HCT116 (cell line): Measurements from ENCODE around the gene NEURL3. TPM values are rescaled to one million over a fixed set of nuclear protein-coding genes. Genes with fewer than 3 reads are reported as not detected.

Source experiments
- ATAC-seq: fragments of 200-7000 bp; cut with Tn5 transposase; 2 replicates; pipeline ENCODE4 v1.9.1; 2020; ENCODE audit warnings: mild to moderate bottlenecking, moderate library complexity
- BruUV-seq: library from RNA; stranded (reverse); fragments of 400-500 nt; replicated peaks from 2 replicates; lab custom pipeline; 2021; lab: Mats Ljungman, UMichigan
- CTCF ChIA-PET: fragments of 300-600 bp; sonication (Branson Sonifier 250); formaldehyde crosslinking; loops from one replicate; lab custom pipeline; 2021; ENCODE audit warnings: antibody characterized with exemption; lab: Charles Lee
- POLR2A ChIA-PET: fragments of 300-600, 350-600 bp; sonication (Branson Sonifier 250); formaldehyde crosslinking; loops from one replicate; lab custom pipeline; 2021; ENCODE audit warnings: antibody characterized with exemption; lab: Charles Lee
- RAD21 ChIA-PET, 2 experiments: fragments of 300-600 bp; sonication (Branson Sonifier 250); formaldehyde crosslinking; loops; one replicate each; lab custom pipeline; 2023; ENCODE audit warnings: low total read pairs in 2 of 2; ENCODE audit not compliant: uncharacterized antibody in 2 of 2, unreplicated experiment in 2 of 2, low non-redundant PET in 1 of 2; lab: Charles Lee
- DNase-seq: peaks from one replicate; pipeline ENCODE4 v3.0.0-alpha.2; 2010; ENCODE audit warnings: low read depth, low spot score
- H2AFZ ChIP-seq: fragments of 200-600 bp; shearing (Covaris generic), sonication (generic); 2 replicates; pipeline ENCODE4 v1.6.1; 2017; ENCODE audit warnings: low read depth, mixed run types, mixed read lengths, antibody characterized with exemption, low read length; ENCODE audit not compliant: poor library complexity, severe bottlenecking
- H3K27ac ChIP-seq: 2 replicates; pipeline ENCODE4 v1.5.1; 2012; ENCODE audit warnings: low read depth, low read length
- H3K27me3 ChIP-seq: fragments of 200-600 bp; sonication (generic); 2 replicates; pipeline ENCODE4 v1.6.1; 2016; ENCODE audit warnings: mixed run types, low read length, mixed read lengths; ENCODE audit not compliant: insufficient read depth
- H3K36me3 ChIP-seq, 2 experiments: fragments of 200-500 bp in 1 of 2; fragments of 200-600 bp in 1 of 2; sonication (Bioruptor generic) in 1 of 2; sonication (generic) in 1 of 2; 2 replicates each; pipeline versions ENCODE4 v1.5.1 to v1.6.1; 2014 to 2016; ENCODE audit warnings: low read length in 2 of 2, inconsistent platforms in 1 of 2, mixed read lengths in 1 of 2, mixed run types in 1 of 2; ENCODE audit not compliant: insufficient read depth in 2 of 2, control insufficient read depth in 1 of 2
- H3K4me1 ChIP-seq, 2 experiments: fragments of 200-600 bp in 1 of 2; sonication (generic) in 1 of 2; 2 replicates each; pipeline versions ENCODE4 v1.5.1 to v1.6.1; 2012 to 2017; ENCODE audit warnings: low read length in 2 of 2, inconsistent platforms in 1 of 2, mild to moderate bottlenecking in 1 of 2, mixed read lengths in 1 of 2, mixed run types in 1 of 2, moderate library complexity in 1 of 2; ENCODE audit not compliant: insufficient read depth in 2 of 2, control insufficient read depth in 1 of 2
- H3K4me2 ChIP-seq: fragments of 200-600 bp; sonication (generic); 2 replicates; pipeline ENCODE4 v1.6.1; 2017; ENCODE audit warnings: mixed run types, low read length, mixed read lengths
- H3K4me3 ChIP-seq, 2 experiments: fragments of 200-600 bp in 1 of 2; sonication (generic) in 1 of 2; replicated peaks in 1 of 2; 2 replicates each; pipeline ENCODE4 v1.5.1; 2011 to 2016; ENCODE audit warnings: low read length in 2 of 2, control low read depth in 1 of 2, low read depth in 1 of 2, mild to moderate bottlenecking in 1 of 2, mixed read lengths in 1 of 2, mixed run types in 1 of 2
- H3K79me2 ChIP-seq: fragments of 200-600 bp; sonication (generic); 2 replicates; pipeline ENCODE4 v1.6.1; 2017; ENCODE audit warnings: mild to moderate bottlenecking, mixed run types, low read length, moderate library complexity, mixed read lengths; ENCODE audit not compliant: insufficient read depth
- H3K9ac ChIP-seq: fragments of 200-600 bp; sonication (generic); 2 replicates; pipeline ENCODE4 v1.6.1; 2016; ENCODE audit warnings: low read length, mixed read lengths
- H3K9me2 ChIP-seq: fragments of 200-600 bp; sonication (generic), shearing (Covaris generic); 2 replicates; pipeline ENCODE4 v1.6.1; 2017; ENCODE audit warnings: mixed run types, mild to moderate bottlenecking, moderate library complexity; ENCODE audit not compliant: insufficient read depth
- H3K9me3 ChIP-seq, 2 experiments: fragments of 200-500 bp in 1 of 2; fragments of 200-600 bp in 1 of 2; sonication (Bioruptor generic) in 1 of 2; sonication (generic) in 1 of 2; 2 replicates each; pipeline ENCODE4 v1.6.1; 2014 to 2017; ENCODE audit warnings: low read length in 2 of 2, mixed read lengths in 2 of 2, inconsistent platforms in 1 of 2, low read depth in 1 of 2, mild to moderate bottlenecking in 1 of 2, mixed run types in 1 of 2, moderate library complexity in 1 of 2; ENCODE audit not compliant: control insufficient read depth in 1 of 2, insufficient read depth in 1 of 2
- H4K20me1 ChIP-seq: fragments of 200-600 bp; sonication (generic), shearing (Covaris generic); 2 replicates; pipeline ENCODE4 v1.6.1; 2017; ENCODE audit warnings: mixed run types, mild to moderate bottlenecking, moderate library complexity; ENCODE audit not compliant: insufficient read depth
- ATF3 ChIP-seq: IDR thresholded peaks from 2 replicates; pipeline ENCODE4 v1.6.1; 2012
- EZH2 ChIP-seq: fragments of 200-600 bp; sonication (generic); IDR thresholded peaks from 2 replicates; pipeline ENCODE4 v1.6.1; 2017; ENCODE audit warnings: antibody characterized with exemption, mixed run types
- FOSL1 ChIP-seq: IDR thresholded peaks from 2 replicates; pipeline ENCODE4 v1.6.1; 2012; ENCODE audit warnings: low read depth
- MAX ChIP-seq: IDR thresholded peaks from 2 replicates; pipeline ENCODE4 v1.6.1; 2012
- POLR2AphosphoS5 ChIP-seq: IDR thresholded peaks from 2 replicates; pipeline ENCODE4 v1.6.1; 2011; ENCODE audit warnings: mild to moderate bottlenecking, low read depth, low read length, moderate library complexity
- REST ChIP-seq: IDR thresholded peaks from 2 replicates; pipeline ENCODE4 v1.6.1; 2012; ENCODE audit warnings: low read depth
- SRF ChIP-seq: IDR thresholded peaks from 2 replicates; pipeline ENCODE4 v1.6.1; 2012; ENCODE audit warnings: low read depth
- YY1 ChIP-seq: IDR thresholded peaks from 2 replicates; pipeline ENCODE4 v1.6.1; 2011; ENCODE audit warnings: low read length, low read depth, moderate library complexity, mild to moderate bottlenecking; ENCODE audit not compliant: insufficient replicate concordance; ENCODE audit errors: extremely low read depth
- ZBTB33 ChIP-seq: IDR thresholded peaks from 2 replicates; pipeline ENCODE4 v1.6.1; 2011; ENCODE audit warnings: mild to moderate bottlenecking, low read length, moderate library complexity; ENCODE audit not compliant: insufficient replicate concordance; ENCODE audit errors: extremely low read depth
- intact Hi-C: fragments of 100-400 bp; cut with micrococcal nuclease; formaldehyde crosslinking; loops from 2 replicates; pipeline ENCODE4 v1.10.0; 2022
- total RNA-seq: library from RNA; stranded (reverse); gene quantifications from one replicate; pipeline ENCODE4 v1.2.1, GENCODE V29; 2021; ENCODE audit not compliant: unreplicated experiment

NEURL3 gene
- total RNA-seq, 1 experiment from 2014 or later, result not detected

- ChIA-PET POLR2A (interaction anchor here (1.8 kb wide), 1 partner anchor 102 kb away, joined by 6 read pairs; no protein-coding TSS in a partner anchor), CTCF (interaction anchor here (1.0 to 4.4 kb wide), 17 partner anchors 9 to 517 kb away, joined by 3 to 140 read pairs (median 5); partner anchors contain the start of genes ASTL, NCAPH and SNRNP200), RAD21 (interaction anchor here (1.1 to 3.0 kb wide), 4 partner anchors 44 to 151 kb away, joined by 3 to 28 read pairs (median 12); no protein-coding TSS in a partner anchor)
- DNase-seq, result no peak
- Histone ChIP-seq H3K27ac (no peak overlapping the region), H3K4me1 (peaks cover 17 to 47% of the 10 kb centered on the region in 2 experiments), H3K79me2 (no peaks in the 10 kb centered on the region), H3K4me3 (no peak overlapping the region), H3K27me3 (no peaks in the 10 kb centered on the region; the same call in 1 of the 2 replicates), H3K9me3 (no peaks in the 10 kb centered on the region), H3K9ac (no peak overlapping the region), H3K4me2 (peak overlapping the region; percentile 45), H2AFZ (no peak overlapping the region), H3K9me2 (no peaks in the 10 kb centered on the region), H3K36me3 (no peaks in the 10 kb centered on the region), H4K20me1 (no peaks in the 10 kb centered on the region)
- no peak for ATAC-seq
- intact Hi-C loops, result loop anchor here (1.0 to 5.0 kb wide), 5 partner anchors 103 to 238 kb away; partner anchors contain the start of genes NCAPH and SNRNP200
- BruUV-seq, result no TSS peak
- TF ChIP-seq FOSL1 (no peak), YY1 (no peak), EZH2 (no peak), SRF (no peak), ZBTB33 (no peak), MAX (no peak), ATF3 (no peak), POLR2AphosphoS5 (no peak), REST (no peak)
Measured at GRCh38 chr2:96509847-96510230, 4.7 kb upstream of the NEURL3 start.
